SH-SY5Y (cell line): ENCODE data around the gene APOBEC3G.

Experiments used
- GATA2 ChIP-seq: IDR thresholded peaks from 2 replicates; pipeline ENCODE4 v1.6.1; 2011; ENCODE audit warnings: mild to moderate bottlenecking, low read depth, low read length
- GATA3 ChIP-seq: IDR thresholded peaks from 2 replicates; pipeline ENCODE4 v1.6.1; 2011; ENCODE audit warnings: low read depth, mild to moderate bottlenecking, low read length, moderate library complexity

GRCh38 chr22:39132281-39132680 lies 55.2 kb downstream of the APOBEC3G start:
- TF ChIP-seq GATA2 (no peak), GATA3 (no peak)
